ENCODE measurements around the gene NEB. TPM values are rescaled to one million over a fixed set of nuclear protein-coding genes. Genes with fewer than 3 reads are reported as not detected.

Gene NEB
- total RNA-seq, 1 experiment from 2014 or later = 0.11 TPM

GRCh38 chr2:151668737-151669136 is 65.5 kb downstream of the NEB start:
- no TSS peak for BruUV-seq (replicated peaks)
- ATAC-seq = no peak
- CTCF ChIA-PET = no interaction called here

DNA sequence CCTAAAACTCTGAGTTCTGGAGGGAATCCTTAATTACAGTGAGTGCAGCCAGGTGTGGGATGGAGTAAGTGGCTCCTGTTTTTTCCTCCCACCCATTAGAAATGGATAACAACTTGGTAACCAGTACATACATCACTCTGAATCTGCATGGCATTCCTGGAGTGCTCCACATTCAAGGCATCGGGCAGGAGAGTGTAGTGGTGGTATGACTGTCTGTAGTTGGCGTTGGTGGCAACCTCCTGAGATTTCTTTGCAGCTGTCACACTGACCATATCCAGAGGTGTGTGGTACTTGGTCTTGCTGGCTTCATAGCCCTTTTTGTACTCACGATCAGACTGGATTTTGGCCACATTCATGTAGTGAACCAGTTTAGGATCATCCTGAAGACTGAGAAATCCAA is 68.3 kb downstream of the NEB start:
- Histone ChIP-seq H3K79me2 (ENCODE audit: low read length) (no peaks in the 10 kb centered on the region), H3K4me2 (ENCODE audit: low read length) (no peak overlapping the region), H3K4me1 (ENCODE audit: insufficient read depth, low read length) (no peaks in the 10 kb centered on the region), H3K4me3 (ENCODE audit: low read length) (no peak overlapping the region), H3K27ac (ENCODE audit: low read length) (no peak overlapping the region), H3K36me3 (ENCODE audit: low read depth, low read length) (no peaks in the 10 kb centered on the region), H3K9ac (ENCODE audit: low read length) (no peak overlapping the region), H4K20me1 (ENCODE audit: low read length) (no peaks in the 10 kb centered on the region), H3K9me3 (ENCODE audit: low read length) (no peaks in the 10 kb centered on the region), H3K9me2 (replicated peaks; ENCODE audit: low read length) (no peaks in the 10 kb centered on the region), H3F3A (ENCODE audit: low read length, unreplicated experiment) (no peaks in the 10 kb centered on the region), H2AFZ (ENCODE audit: low read length) (no peak overlapping the region), H3K27me3 (ENCODE audit: low read length) (peaks cover 39% of the 10 kb centered on the region)
- ChIA-PET POLR2A (ENCODE audit: unreplicated experiment) (no interaction called here), CTCF (no interaction called here)
- ATAC-seq (no peak), DNase-seq (no peak)
- TF ChIP-seq EZH2 (IDR thresholded peaks at IDR 0.05; ENCODE audit: low read length, unreplicated experiment) = no peak
- TF ChIP-seq EZH2phosphoT487 (IDR thresholded peaks at IDR 0.05; ENCODE audit: borderline replicate concordance, low read length) = no peak
- TF ChIP-seq, protein P1, sequence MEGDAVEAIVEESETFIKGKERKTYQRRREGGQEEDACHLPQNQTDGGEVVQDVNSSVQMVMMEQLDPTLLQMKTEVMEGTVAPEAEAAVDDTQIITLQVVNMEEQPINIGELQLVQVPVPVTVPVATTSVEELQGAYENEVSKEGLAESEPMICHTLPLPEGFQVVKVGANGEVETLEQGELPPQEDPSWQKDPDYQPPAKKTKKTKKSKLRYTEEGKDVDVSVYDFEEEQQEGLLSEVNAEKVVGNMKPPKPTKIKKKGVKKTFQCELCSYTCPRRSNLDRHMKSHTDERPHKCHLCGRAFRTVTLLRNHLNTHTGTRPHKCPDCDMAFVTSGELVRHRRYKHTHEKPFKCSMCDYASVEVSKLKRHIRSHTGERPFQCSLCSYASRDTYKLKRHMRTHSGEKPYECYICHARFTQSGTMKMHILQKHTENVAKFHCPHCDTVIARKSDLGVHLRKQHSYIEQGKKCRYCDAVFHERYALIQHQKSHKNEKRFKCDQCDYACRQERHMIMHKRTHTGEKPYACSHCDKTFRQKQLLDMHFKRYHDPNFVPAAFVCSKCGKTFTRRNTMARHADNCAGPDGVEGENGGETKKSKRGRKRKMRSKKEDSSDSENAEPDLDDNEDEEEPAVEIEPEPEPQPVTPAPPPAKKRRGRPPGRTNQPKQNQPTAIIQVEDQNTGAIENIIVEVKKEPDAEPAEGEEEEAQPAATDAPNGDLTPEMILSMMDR (conservative IDR thresholded peaks at IDR 0.05; ENCODE audit: low read depth, low read length) = no peak
- no TSS peak for BruUV-seq (replicated peaks)
- intact Hi-C loops (cut with micrococcal nuclease) = no loop called here

More at GRCh38 chr2:151668737-151669136, 65.5 kb downstream of the NEB start:
- no peaks in the 10 kb centered on the region for H3K9me2 ChIP-seq (replicated peaks; ENCODE audit: low read length)
- H3K9ac ChIP-seq (ENCODE audit: low read length) = no peak overlapping the region
- no peaks in the 10 kb centered on the region for H3F3A ChIP-seq (ENCODE audit: low read length, unreplicated experiment)
- H3K27ac ChIP-seq (ENCODE audit: low read length) = no peak overlapping the region
- H3K9me3 ChIP-seq (ENCODE audit: low read length) = no peaks in the 10 kb centered on the region
- TF ChIP-seq EZH2 (IDR thresholded peaks at IDR 0.05; ENCODE audit: low read length, unreplicated experiment) (no peak), EZH2phosphoT487 (IDR thresholded peaks at IDR 0.05; ENCODE audit: borderline replicate concordance, low read length) (no peak)
- TF ChIP-seq, protein P1 (conservative IDR thresholded peaks at IDR 0.05; ENCODE audit: low read depth, low read length) = no peak
- H3K27me3 ChIP-seq (ENCODE audit: low read length) = peaks cover 26% of the 10 kb centered on the region; the same call in 1 of the 2 replicates
- no peak for DNase-seq
- no peaks in the 10 kb centered on the region for H3K4me1 ChIP-seq (ENCODE audit: insufficient read depth, low read length)
- no peaks in the 10 kb centered on the region for H3K79me2 ChIP-seq (ENCODE audit: low read length)
- no peaks in the 10 kb centered on the region for H4K20me1 ChIP-seq (ENCODE audit: low read length)
- H3K4me3 ChIP-seq (ENCODE audit: low read length) = no peak overlapping the region
- intact Hi-C loops (cut with micrococcal nuclease) = no loop called here
- POLR2A ChIA-PET (ENCODE audit: unreplicated experiment) = no interaction called here
- no peak overlapping the region for H3K4me2 ChIP-seq (ENCODE audit: low read length)
- H3K36me3 ChIP-seq (ENCODE audit: low read depth, low read length) = no peaks in the 10 kb centered on the region
- no peak overlapping the region for H2AFZ ChIP-seq (ENCODE audit: low read length)

GRCh38 chr2:151664520-151664919 is 69.8 kb downstream of the NEB start:
- Histone ChIP-seq H3K79me2 (ENCODE audit: low read length) (no peaks in the 10 kb centered on the region), H3K4me2 (ENCODE audit: low read length) (no peak overlapping the region), H3K9me3 (ENCODE audit: low read length) (no peaks in the 10 kb centered on the region), H3K27me3 (ENCODE audit: low read length) (peaks cover 41% of the 10 kb centered on the region), H2AFZ (ENCODE audit: low read length) (no peak overlapping the region), H3K9me2 (replicated peaks; ENCODE audit: low read length) (no peaks in the 10 kb centered on the region), H3K4me1 (ENCODE audit: insufficient read depth, low read length) (no peaks in the 10 kb centered on the region), H4K20me1 (ENCODE audit: low read length) (no peaks in the 10 kb centered on the region), H3K9ac (ENCODE audit: low read length) (no peak overlapping the region), H3K36me3 (ENCODE audit: low read depth, low read length) (no peaks in the 10 kb centered on the region), H3F3A (ENCODE audit: low read length, unreplicated experiment) (no peaks in the 10 kb centered on the region), H3K4me3 (ENCODE audit: low read length) (no peak overlapping the region), H3K27ac (ENCODE audit: low read length) (no peak overlapping the region)
- TF ChIP-seq, protein P1 (conservative IDR thresholded peaks at IDR 0.05; ENCODE audit: low read depth, low read length) = no peak
- TF ChIP-seq EZH2 (IDR thresholded peaks at IDR 0.05; ENCODE audit: low read length, unreplicated experiment) = no peak
- TF ChIP-seq EZH2phosphoT487 (IDR thresholded peaks at IDR 0.05; ENCODE audit: borderline replicate concordance, low read length) = no peak
- CTCF ChIA-PET = no interaction called here
- ATAC-seq = no peak
- intact Hi-C loops (cut with micrococcal nuclease) = no loop called here
- DNase-seq = no peak
- no TSS peak for BruUV-seq (replicated peaks)
- POLR2A ChIA-PET (ENCODE audit: unreplicated experiment) = no interaction called here
